GM23248 (cell line): ENCODE data around the gene MAPK4. TPM values are rescaled to one million over a fixed set of nuclear protein-coding genes. Genes with fewer than 3 reads are reported as not detected.

Experiments
- DNase-seq: peaks from one replicate; pipeline ENCODE4 v3.0.0-alpha.2; 2015
- H2AFZ ChIP-seq: fragments of 200-600 bp; sonication (generic); 2 replicates; pipeline ENCODE4 v1.6.1; 2016; ENCODE audit warnings: antibody characterized with exemption
- H3F3A ChIP-seq: fragments of 200-600 bp; sonication (generic); 2 replicates; pipeline ENCODE4 v1.6.1; 2016; ENCODE audit warnings: mild to moderate bottlenecking, antibody characterized with exemption, mixed run types; ENCODE audit not compliant: insufficient read depth
- H3K27ac ChIP-seq: fragments of 200-600 bp; sonication (generic); 2 replicates; pipeline ENCODE4 v1.5.1; 2016; ENCODE audit warnings: mild to moderate bottlenecking
- H3K27me3 ChIP-seq: fragments of 200-600 bp; sonication (generic); replicated peaks from 2 replicates; pipeline ENCODE4 v1.6.1; 2016; ENCODE audit warnings: mild to moderate bottlenecking; ENCODE audit not compliant: insufficient read depth
- H3K36me3 ChIP-seq: fragments of 200-600 bp; sonication (generic); 2 replicates; pipeline ENCODE4 v1.6.1; 2016; ENCODE audit warnings: low read depth, mild to moderate bottlenecking
- H3K4me1 ChIP-seq: fragments of 200-600 bp; sonication (generic); 2 replicates; pipeline ENCODE4 v1.6.1; 2016; ENCODE audit warnings: mild to moderate bottlenecking; ENCODE audit not compliant: insufficient read depth
- H3K4me2 ChIP-seq: fragments of 200-600 bp; sonication (generic); one replicate; pipeline ENCODE4 v1.6.1; 2016; ENCODE audit warnings: mild to moderate bottlenecking; ENCODE audit not compliant: unreplicated experiment
- H3K4me3 ChIP-seq: fragments of 200-600 bp; sonication (generic); 2 replicates; pipeline ENCODE4 v1.5.1; 2016; ENCODE audit warnings: mild to moderate bottlenecking
- H3K79me2 ChIP-seq: fragments of 200-600 bp; sonication (generic); 2 replicates; pipeline ENCODE4 v1.6.1; 2016; ENCODE audit warnings: mild to moderate bottlenecking; ENCODE audit not compliant: insufficient read depth
- H3K9ac ChIP-seq: fragments of 200-600 bp; sonication (generic); 2 replicates; pipeline ENCODE4 v1.6.1; 2016; ENCODE audit warnings: mild to moderate bottlenecking
- H3K9me2 ChIP-seq: fragments of 200-600 bp; sonication (generic); 2 replicates; pipeline ENCODE4 v1.6.1; 2016; ENCODE audit warnings: mixed run types, mild to moderate bottlenecking, moderate library complexity; ENCODE audit not compliant: insufficient read depth
- H3K9me3 ChIP-seq: fragments of 200-600 bp; sonication (generic); one replicate; pipeline ENCODE4 v1.6.1; 2017; ENCODE audit warnings: low read depth
- H4K20me1 ChIP-seq: fragments of 200-600 bp; sonication (generic); 2 replicates; pipeline ENCODE4 v1.6.0; 2016; ENCODE audit not compliant: insufficient read depth
- EZH2 ChIP-seq: fragments of 200-600 bp; sonication (generic); IDR thresholded peaks from 2 replicates; pipeline ENCODE4 v1.6.1; 2018; ENCODE audit warnings: antibody characterized with exemption, mild to moderate bottlenecking; ENCODE audit not compliant: insufficient read depth, poor library complexity, severe bottlenecking
- EZH2phosphoT487 ChIP-seq: fragments of 200-600 bp; sonication (generic); IDR thresholded peaks from 2 replicates; pipeline ENCODE4 v1.6.1; 2018; ENCODE audit warnings: antibody characterized with exemption, moderate library complexity, mild to moderate bottlenecking, low read depth; ENCODE audit not compliant: insufficient read depth
- WGBS, 2 experiments: methylation state at CpG; one replicate each; pipeline ENCODE4 v1.1.6; 2015 to 2017; ENCODE audit warnings: low lambda C conversion rate in 2 of 2, low coverage in 1 of 2; ENCODE audit errors: missing lambda C conversion rate in 2 of 2; 5-methylcytosine and 5-hydroxymethylcytosine counted together
- in situ Hi-C: fragments of 300-500 bp; cut with MboI; formaldehyde crosslinking; loops from 2 replicates; pipeline ENCODE4 v1.15.0; 2020
- polyA plus RNA-seq: library from polyadenylated mRNA; unstranded; fragments of >200 nt; fragmentation: Nextera tagmentation; extraction: Ambion mirVana; gene quantifications from 2 replicates; pipeline ENCODE4 v1.2.1, GENCODE V29; 2016
- total RNA-seq: library from RNA; depleted of rRNA; stranded (reverse); fragments of >200 nt; shearing (Covaris generic); gene quantifications from 2 replicates; pipeline ENCODE4 v1.2.3, GENCODE V29; 2014

MAPK4 gene
- total and polyA plus RNA-seq, 2 experiments from 2014 or later: 0.22 TPM; not detected in 1

DNA sequence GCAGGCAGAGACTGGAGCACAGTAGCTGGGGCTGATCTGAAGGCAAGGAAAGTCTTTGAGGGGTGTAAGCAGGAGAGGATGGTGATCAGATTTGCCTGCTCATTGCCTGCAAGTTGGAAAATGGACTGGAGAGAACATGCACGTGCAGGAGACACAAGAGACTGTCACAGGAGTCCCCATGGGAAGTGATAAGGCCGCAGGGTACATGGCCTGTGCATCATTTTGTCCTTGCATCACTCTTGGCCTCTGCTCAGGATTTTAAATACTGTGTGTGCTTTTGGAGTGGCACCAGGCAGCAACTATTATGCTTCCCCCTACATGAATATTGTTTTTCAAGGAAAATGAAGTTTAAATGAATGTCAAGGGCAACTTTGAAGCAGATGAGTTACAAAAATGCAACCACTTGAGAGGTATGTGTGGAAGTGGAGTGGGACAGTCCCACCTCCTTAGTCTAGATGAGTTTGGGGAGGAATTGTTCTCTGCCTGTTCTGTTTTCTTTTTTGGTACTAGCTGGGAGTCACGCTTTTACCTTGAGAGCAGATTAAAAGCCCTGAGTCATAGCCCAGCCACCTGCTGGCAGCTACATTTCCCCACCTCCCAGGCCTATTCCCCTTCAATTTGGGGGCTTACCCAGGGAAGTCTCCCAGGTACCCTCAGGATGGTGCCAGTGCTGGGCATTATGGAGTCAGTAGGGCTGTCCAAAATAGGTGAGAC is 19.3 kb downstream of the MAPK4 start:
- no peak overlapping the region for H3K9ac ChIP-seq
- TF ChIP-seq EZH2phosphoT487 (no peak), EZH2 (no peak)

DNA sequence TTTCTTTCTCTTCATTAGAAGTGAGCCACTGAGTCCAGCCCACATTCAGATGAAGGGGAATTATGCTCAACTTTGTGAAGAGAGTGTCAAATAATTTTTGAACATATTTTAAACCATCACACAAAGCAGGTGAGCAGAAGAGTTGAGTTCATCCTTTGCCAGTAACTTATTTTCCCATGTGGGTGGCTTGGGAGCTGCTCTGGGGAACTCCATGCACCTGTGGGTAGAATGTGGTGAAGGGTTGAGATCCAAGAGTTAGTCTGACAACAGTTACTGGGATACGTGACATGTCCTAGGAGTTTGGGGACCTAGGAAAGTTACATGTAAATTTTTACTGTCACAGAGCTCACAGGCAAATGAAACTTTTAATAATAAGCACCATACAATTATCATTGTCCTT is 21.6 kb downstream of the MAPK4 start:
- Histone ChIP-seq H3F3A (no peaks in the 10 kb centered on the region), H2AFZ (no peak overlapping the region), H3K9me3 (no peaks in the 10 kb centered on the region), H3K4me1 (no peaks in the 10 kb centered on the region), H3K27me3 (no peaks in the 10 kb centered on the region), H3K27ac (no peak overlapping the region), H3K9ac (no peak overlapping the region), H3K4me3 (no peak overlapping the region), H3K36me3 (no peaks in the 10 kb centered on the region), H3K9me2 (no peaks in the 10 kb centered on the region), H4K20me1 (no peaks in the 10 kb centered on the region), H3K4me2 (no peak overlapping the region), H3K79me2 (no peaks in the 10 kb centered on the region)
- WGBS, 2 experiments: 16 to 39% methylated on average over 1 of the region's 1 CpG
- DNase-seq: no peak
- in situ Hi-C loops: no loop called here
- no peak for TF ChIP-seq EZH2phosphoT487
- TF ChIP-seq EZH2: no peak

More for the DNA sequence above, 19.3 kb downstream of the MAPK4 start:
- Histone ChIP-seq H3K9me2 (no peaks in the 10 kb centered on the region), H3K36me3 (no peaks in the 10 kb centered on the region), H2AFZ (no peak overlapping the region), H3K27me3 (peaks cover 4% of the 10 kb centered on the region; the same call in 1 of the 2 replicates), H3K9me3 (no peaks in the 10 kb centered on the region), H3F3A (no peaks in the 10 kb centered on the region), H3K27ac (no peak overlapping the region), H3K4me2 (no peak overlapping the region), H4K20me1 (no peaks in the 10 kb centered on the region), H3K4me1 (no peaks in the 10 kb centered on the region), H3K79me2 (no peaks in the 10 kb centered on the region), H3K4me3 (no peak overlapping the region)
- 7 to 12% methylated on average over 3 of the region's 3 CpGs for WGBS, 2 experiments
- no peak for DNase-seq
- in situ Hi-C loops: no loop called here

DNA sequence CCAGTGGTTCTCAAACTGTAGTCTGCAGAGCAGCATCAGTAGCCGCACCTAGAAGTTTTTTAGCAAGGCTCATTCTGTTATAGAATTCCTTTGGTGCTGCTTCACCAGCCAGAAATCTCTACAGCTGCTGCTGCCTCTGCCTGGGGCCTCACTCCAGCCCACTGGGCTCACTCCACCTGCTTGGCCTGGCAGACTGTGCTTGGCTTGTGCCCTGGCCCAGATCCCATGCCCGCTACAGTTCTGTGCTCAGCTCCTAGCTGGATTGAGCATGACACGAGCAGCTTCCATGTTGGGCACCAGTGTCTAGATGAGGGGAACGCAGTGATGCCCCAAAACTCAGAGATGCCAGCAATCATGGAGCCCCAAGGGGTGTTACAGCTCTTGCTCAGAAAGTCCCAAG is 22.6 kb downstream of the MAPK4 start:
- DNase-seq: no peak
- no peaks in the 10 kb centered on the region for H4K20me1 ChIP-seq
- no peaks in the 10 kb centered on the region for H3K79me2 ChIP-seq

DNA sequence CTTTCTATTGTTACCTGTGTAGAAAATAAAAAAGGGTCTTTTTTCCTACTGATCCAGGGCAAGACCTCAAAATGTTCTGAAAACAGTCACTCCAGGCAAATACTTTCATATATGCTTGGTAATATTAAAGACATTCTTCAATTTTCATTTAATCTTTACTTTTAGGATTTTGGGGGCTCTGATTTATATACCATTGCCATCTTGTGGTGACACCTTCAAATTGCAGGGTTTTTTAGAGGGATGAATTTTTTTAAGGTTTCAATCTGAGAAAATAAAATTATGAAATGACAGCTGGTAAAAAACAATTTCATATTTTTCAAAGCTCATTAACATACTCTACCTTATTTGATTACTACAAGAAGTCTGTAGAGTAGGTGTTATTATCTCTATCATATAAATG is 26.8 kb downstream of the MAPK4 start:
- H3K4me3 ChIP-seq: no peak overlapping the region
- no peaks in the 10 kb centered on the region for H3K79me2 ChIP-seq
- H3K27ac ChIP-seq: no peak overlapping the region
- H2AFZ ChIP-seq: no peak overlapping the region
- TF ChIP-seq EZH2 (no peak), EZH2phosphoT487 (no peak)
- no peaks in the 10 kb centered on the region for H3K9me3 ChIP-seq
- H3K9me2 ChIP-seq: no peaks in the 10 kb centered on the region
- DNase-seq: no peak
- H3F3A ChIP-seq: no peaks in the 10 kb centered on the region
- H4K20me1 ChIP-seq: no peaks in the 10 kb centered on the region
- H3K36me3 ChIP-seq: no peaks in the 10 kb centered on the region
- in situ Hi-C loops: no loop called here
- no peaks in the 10 kb centered on the region for H3K4me1 ChIP-seq
- H3K9ac ChIP-seq: no peak overlapping the region
- H3K27me3 ChIP-seq: no peaks in the 10 kb centered on the region
- no peak overlapping the region for H3K4me2 ChIP-seq

More for the DNA sequence above, 22.6 kb downstream of the MAPK4 start:
- no peak for TF ChIP-seq EZH2phosphoT487
- no peak for TF ChIP-seq EZH2
- no peaks in the 10 kb centered on the region for H3K9me2 ChIP-seq
- no peaks in the 10 kb centered on the region for H3F3A ChIP-seq
- 34 to 39% methylated on average over 4 of the region's 4 CpGs for WGBS, 2 experiments
- H3K4me1 ChIP-seq: no peaks in the 10 kb centered on the region
- no peaks in the 10 kb centered on the region for H3K9me3 ChIP-seq
- H3K4me3 ChIP-seq: no peak overlapping the region
- no peaks in the 10 kb centered on the region for H3K27me3 ChIP-seq
- no peaks in the 10 kb centered on the region for H3K36me3 ChIP-seq
- in situ Hi-C loops: no loop called here
- H3K9ac ChIP-seq: no peak overlapping the region
- H3K27ac ChIP-seq: no peak overlapping the region
- no peak overlapping the region for H3K4me2 ChIP-seq
- no peak overlapping the region for H2AFZ ChIP-seq
